ENCODE results near the gene ARMC3.

DNA sequence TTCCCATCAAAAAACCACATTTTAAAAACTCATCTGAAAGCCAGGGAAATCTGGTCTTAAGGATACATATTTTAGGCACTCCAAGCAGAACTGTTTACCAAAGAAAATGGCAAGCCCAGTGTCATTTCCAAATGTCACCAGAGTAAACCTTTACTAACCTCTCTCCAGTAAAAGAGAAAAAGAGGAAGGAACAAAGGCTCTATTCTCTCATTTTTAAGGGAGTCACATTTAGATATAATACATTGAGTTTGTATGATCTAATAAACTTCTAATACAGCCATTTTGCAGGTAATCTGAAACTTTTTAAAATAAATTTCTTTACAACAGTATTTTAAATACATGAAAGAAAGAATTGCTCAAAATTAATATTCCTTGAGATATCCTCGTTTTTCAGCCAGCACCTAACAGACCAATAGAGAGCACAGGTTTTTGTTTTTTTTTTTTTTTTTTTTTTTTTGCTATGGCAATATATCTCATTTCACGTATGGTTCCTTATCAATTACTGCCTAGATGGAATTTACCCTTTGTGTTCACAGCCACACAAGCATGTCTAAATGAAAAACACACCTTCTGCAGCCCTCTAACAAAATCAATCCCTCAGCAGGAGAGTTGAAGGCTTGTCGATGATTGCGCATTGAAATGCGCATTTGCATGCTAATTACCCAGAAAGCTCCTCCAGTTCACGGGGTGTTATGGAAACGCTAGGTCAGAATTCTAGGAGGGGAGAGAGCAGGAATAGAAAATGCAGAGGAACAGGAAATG is 127.8 kb downstream of the ARMC3 start:
- no peak for TF ChIP-seq PATZ1 (CRISPR knock-in tag; IDR thresholded peaks at IDR 0.05; ENCODE audit: borderline replicate concordance)
- TF ChIP-seq BACH2 (CRISPR knock-in tag; IDR thresholded peaks at IDR 0.05; ENCODE audit: borderline replicate concordance): no peak
- TF ChIP-seq, protein P1, sequence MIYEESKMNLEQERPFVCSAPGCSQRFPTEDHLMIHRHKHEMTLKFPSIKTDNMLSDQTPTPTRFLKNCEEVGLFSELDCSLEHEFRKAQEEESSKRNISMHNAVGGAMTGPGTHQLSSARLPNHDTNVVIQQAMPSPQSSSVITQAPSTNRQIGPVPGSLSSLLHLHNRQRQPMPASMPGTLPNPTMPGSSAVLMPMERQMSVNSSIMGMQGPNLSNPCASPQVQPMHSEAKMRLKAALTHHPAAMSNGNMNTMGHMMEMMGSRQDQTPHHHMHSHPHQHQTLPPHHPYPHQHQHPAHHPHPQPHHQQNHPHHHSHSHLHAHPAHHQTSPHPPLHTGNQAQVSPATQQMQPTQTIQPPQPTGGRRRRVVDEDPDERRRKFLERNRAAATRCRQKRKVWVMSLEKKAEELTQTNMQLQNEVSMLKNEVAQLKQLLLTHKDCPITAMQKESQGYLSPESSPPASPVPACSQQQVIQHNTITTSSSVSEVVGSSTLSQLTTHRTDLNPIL (CRISPR knock-in tag; IDR thresholded peaks at IDR 0.05; ENCODE audit: low read depth): no peak
- no peak for TF ChIP-seq ARNTL (CRISPR knock-in tag; IDR thresholded peaks at IDR 0.05; ENCODE audit: borderline replicate concordance, low read depth)
- no peak for TF ChIP-seq ZFP3 (CRISPR knock-in tag; IDR thresholded peaks at IDR 0.05)
- TF ChIP-seq CSDC2 (CRISPR knock-in tag; IDR thresholded peaks at IDR 0.05): no peak
- no peak for TF ChIP-seq TCF4 (CRISPR knock-in tag; IDR thresholded peaks at IDR 0.05; ENCODE audit: borderline replicate concordance)
- no peak for TF ChIP-seq SNAI2 (CRISPR knock-in tag; IDR thresholded peaks at IDR 0.05)
- no peak for TF ChIP-seq ESRRG (CRISPR knock-in tag; IDR thresholded peaks at IDR 0.05)
- TF ChIP-seq ZNF8 (CRISPR knock-in tag; IDR thresholded peaks at IDR 0.05): no peak
- no peak for TF ChIP-seq POU6F1 (CRISPR knock-in tag; IDR thresholded peaks at IDR 0.05; ENCODE audit: borderline replicate concordance, low read depth)
- no peak for TF ChIP-seq OSR1 (CRISPR knock-in tag; IDR thresholded peaks at IDR 0.05)
- TF ChIP-seq PPARA (CRISPR knock-in tag; IDR thresholded peaks at IDR 0.05; ENCODE audit: borderline replicate concordance): no peak
